ENCODE measurements around the gene TIMM21.

TIMM21 gene

DNA sequence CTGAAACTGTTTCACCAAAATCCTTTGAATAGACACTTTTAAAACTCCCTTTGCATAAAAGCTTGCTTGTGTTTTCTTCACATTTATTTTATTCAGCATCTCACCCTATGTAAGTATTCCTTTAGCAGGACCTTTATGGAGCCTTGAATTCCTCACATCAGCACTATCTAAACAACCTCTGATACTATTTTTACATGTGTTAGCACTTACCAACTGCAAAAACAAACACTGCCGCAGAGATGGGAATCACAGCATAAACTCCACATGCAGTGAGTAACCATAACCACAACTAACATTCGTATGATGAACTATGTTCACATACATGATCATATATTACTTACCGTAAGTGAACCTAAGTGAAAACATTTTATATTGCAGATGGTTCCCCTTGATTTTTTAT lies 16.1 kb upstream of the TIMM21 start:
- no peak overlapping the region for H3K4me2 ChIP-seq (ENCODE audit: insufficient read depth, low read length)
- TF ChIP-seq EZH2 (IDR thresholded peaks at IDR 0.05; ENCODE audit: borderline replicate concordance, low read depth, low read length, severe bottlenecking) = no peak
- TF ChIP-seq, protein P1, sequence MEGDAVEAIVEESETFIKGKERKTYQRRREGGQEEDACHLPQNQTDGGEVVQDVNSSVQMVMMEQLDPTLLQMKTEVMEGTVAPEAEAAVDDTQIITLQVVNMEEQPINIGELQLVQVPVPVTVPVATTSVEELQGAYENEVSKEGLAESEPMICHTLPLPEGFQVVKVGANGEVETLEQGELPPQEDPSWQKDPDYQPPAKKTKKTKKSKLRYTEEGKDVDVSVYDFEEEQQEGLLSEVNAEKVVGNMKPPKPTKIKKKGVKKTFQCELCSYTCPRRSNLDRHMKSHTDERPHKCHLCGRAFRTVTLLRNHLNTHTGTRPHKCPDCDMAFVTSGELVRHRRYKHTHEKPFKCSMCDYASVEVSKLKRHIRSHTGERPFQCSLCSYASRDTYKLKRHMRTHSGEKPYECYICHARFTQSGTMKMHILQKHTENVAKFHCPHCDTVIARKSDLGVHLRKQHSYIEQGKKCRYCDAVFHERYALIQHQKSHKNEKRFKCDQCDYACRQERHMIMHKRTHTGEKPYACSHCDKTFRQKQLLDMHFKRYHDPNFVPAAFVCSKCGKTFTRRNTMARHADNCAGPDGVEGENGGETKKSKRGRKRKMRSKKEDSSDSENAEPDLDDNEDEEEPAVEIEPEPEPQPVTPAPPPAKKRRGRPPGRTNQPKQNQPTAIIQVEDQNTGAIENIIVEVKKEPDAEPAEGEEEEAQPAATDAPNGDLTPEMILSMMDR (IDR thresholded peaks at IDR 0.05; ENCODE audit: borderline replicate concordance, extremely low read depth, low read length, poor library complexity, severe bottlenecking) = no peak

DNA sequence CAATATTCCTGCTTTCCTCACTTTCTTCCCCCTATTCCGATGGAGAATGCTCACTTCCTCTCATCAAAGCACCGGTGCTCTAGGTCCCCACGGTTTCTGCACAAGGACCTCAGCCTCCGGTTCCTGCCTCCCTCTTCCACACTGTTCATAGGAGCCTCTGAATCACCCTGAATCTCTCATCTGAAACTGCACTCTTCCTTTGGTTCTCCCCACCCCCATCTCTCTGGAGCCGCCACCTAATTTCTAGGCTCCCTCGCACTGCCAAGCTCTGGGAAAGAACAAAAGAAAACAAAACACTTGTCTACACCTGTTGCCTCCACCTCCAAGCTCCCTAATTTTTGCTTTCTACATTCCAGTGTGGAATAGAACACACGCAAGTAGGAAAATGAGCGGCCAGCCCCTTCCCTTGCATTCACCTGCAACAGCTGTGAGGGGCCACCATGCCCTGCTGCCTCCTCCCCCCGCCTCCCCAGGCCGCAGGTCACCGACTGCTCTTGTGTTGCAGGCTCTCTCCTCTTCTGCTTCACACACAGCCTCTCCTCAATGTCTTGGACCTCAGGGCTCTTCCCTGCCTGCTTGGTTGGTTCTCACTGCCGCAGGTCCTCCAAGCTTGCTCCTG lies 10.3 kb upstream of the TIMM21 start:
- Histone ChIP-seq H2AFZ (ENCODE audit: low read depth, low read length) (no peak overlapping the region), H3K9ac (ENCODE audit: low read depth, low read length) (no peak overlapping the region), H3K27ac (ENCODE audit: low read length) (no peak overlapping the region), H3K36me3 (ENCODE audit: insufficient read depth, low read length) (no peaks in the 10 kb centered on the region), H3K4me3 (ENCODE audit: low read depth in 1 of 2, low read length in 2 of 2) (no peak overlapping the region), H3K9me3 (ENCODE audit: insufficient read depth, low read length, severe bottlenecking) (no peaks in the 10 kb centered on the region), H3K4me2 (ENCODE audit: insufficient read depth, low read length) (no peak overlapping the region), H4K20me1 (ENCODE audit: insufficient read depth, low read length) (no peaks in the 10 kb centered on the region), H3K79me2 (ENCODE audit: insufficient read depth, low read length) (no peaks in the 10 kb centered on the region), H3K4me1 (ENCODE audit: insufficient read depth, low read length) (no peaks in the 10 kb centered on the region), H3K27me3 (ENCODE audit: insufficient read depth, low read length, poor library complexity) (peaks cover 7% of the 10 kb centered on the region)
- TF ChIP-seq, protein P1 (IDR thresholded peaks at IDR 0.05; ENCODE audit: borderline replicate concordance, extremely low read depth, low read length, poor library complexity, severe bottlenecking) = no peak
- DNase-seq (no peak), ATAC-seq (ENCODE audit: insufficient read depth, low read depth) (no peak)

More for the DNA sequence above, 16.1 kb upstream of the TIMM21 start:
- Histone ChIP-seq H3K4me3 (ENCODE audit: low read depth in 1 of 2, low read length in 2 of 2) (no peak overlapping the region), H2AFZ (ENCODE audit: low read depth, low read length) (no peak overlapping the region), H4K20me1 (ENCODE audit: insufficient read depth, low read length) (no peaks in the 10 kb centered on the region), H3K27me3 (ENCODE audit: insufficient read depth, low read length, poor library complexity) (peaks cover 8% of the 10 kb centered on the region), H3K9ac (ENCODE audit: low read depth, low read length) (no peak overlapping the region), H3K79me2 (ENCODE audit: insufficient read depth, low read length) (no peaks in the 10 kb centered on the region), H3K27ac (ENCODE audit: low read length) (no peak overlapping the region), H3K4me1 (ENCODE audit: insufficient read depth, low read length) (no peaks in the 10 kb centered on the region), H3K9me3 (ENCODE audit: insufficient read depth, low read length, severe bottlenecking) (no peaks in the 10 kb centered on the region), H3K36me3 (ENCODE audit: insufficient read depth, low read length) (no peaks in the 10 kb centered on the region)
- DNase-seq = no peak
- no peak for ATAC-seq (ENCODE audit: insufficient read depth, low read depth)

- H3K4me2 ChIP-seq (ENCODE audit: insufficient read depth, low read length) = no peak overlapping the region
These were observed 8.9 kb upstream of the TIMM21 start for GRCh38 chr18:74139411-74139810.

More at GRCh38 chr18:74139411-74139810, 8.9 kb upstream of the TIMM21 start:
- Histone ChIP-seq H3K27ac (ENCODE audit: low read length) (no peak overlapping the region), H3K9ac (ENCODE audit: low read depth, low read length) (no peak overlapping the region), H3K36me3 (ENCODE audit: insufficient read depth, low read length) (no peaks in the 10 kb centered on the region), H3K9me3 (ENCODE audit: insufficient read depth, low read length, severe bottlenecking) (no peaks in the 10 kb centered on the region), H4K20me1 (ENCODE audit: insufficient read depth, low read length) (no peaks in the 10 kb centered on the region), H3K79me2 (ENCODE audit: insufficient read depth, low read length) (no peaks in the 10 kb centered on the region), H3K4me3 (ENCODE audit: low read depth in 1 of 2, low read length in 2 of 2) (no peak overlapping the region), H3K4me1 (ENCODE audit: insufficient read depth, low read length) (no peaks in the 10 kb centered on the region), H2AFZ (ENCODE audit: low read depth, low read length) (no peak overlapping the region), H3K27me3 (ENCODE audit: insufficient read depth, low read length, poor library complexity) (peaks cover 7% of the 10 kb centered on the region)
- no peak for ATAC-seq (ENCODE audit: insufficient read depth, low read depth)
- TF ChIP-seq EZH2 (IDR thresholded peaks at IDR 0.05; ENCODE audit: borderline replicate concordance, low read depth, low read length, severe bottlenecking) = no peak
- TF ChIP-seq, protein P1 (IDR thresholded peaks at IDR 0.05; ENCODE audit: borderline replicate concordance, extremely low read depth, low read length, poor library complexity, severe bottlenecking) = no peak
- DNase-seq = no peak

Measured in DND-41 (cell line).